ENCODE data around the gene CDH13.

CDH13 gene

DNA sequence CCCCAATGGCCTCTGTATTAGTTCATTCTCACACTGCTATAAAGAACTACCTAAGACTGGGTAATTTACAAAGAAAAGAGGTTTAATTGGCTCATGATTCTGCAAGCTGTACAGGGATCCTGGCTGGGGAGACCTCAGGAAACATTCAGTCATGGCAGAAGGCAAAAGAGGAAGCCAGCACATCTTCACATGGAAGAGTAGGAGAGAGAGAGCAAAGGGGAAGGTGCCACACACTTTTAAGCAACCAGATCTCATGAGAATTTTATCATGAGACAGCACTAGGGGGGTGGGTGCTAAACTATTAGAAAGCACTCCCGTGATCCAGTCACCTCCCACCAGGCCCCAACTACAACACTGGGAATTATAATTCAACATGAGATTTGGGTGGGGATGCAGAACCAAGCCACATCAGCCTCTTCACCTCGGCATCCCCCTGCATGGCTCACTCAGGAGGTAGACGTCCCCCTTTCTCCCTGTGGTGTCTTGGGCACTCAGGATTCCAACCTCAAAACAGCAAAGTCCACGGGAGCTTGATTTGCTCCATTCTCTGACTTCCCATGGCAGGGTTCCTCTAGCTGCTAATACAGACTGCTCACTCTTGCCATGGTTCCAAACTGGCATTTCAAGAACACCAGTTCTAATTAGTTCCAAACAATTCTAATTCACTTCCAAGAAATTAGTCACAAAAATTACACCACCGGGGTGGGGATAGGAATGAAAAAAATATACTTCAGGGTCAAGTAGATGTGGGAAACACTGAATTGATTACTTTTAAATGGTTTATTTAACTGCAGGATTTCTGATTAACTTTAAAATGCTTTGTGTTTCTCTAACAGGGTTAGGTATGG, 977.2 kb downstream of the CDH13 start:
- DNase-seq (ENCODE audit: low read depth, low spot score), result no peak
- TF ChIP-seq, protein P1, sequence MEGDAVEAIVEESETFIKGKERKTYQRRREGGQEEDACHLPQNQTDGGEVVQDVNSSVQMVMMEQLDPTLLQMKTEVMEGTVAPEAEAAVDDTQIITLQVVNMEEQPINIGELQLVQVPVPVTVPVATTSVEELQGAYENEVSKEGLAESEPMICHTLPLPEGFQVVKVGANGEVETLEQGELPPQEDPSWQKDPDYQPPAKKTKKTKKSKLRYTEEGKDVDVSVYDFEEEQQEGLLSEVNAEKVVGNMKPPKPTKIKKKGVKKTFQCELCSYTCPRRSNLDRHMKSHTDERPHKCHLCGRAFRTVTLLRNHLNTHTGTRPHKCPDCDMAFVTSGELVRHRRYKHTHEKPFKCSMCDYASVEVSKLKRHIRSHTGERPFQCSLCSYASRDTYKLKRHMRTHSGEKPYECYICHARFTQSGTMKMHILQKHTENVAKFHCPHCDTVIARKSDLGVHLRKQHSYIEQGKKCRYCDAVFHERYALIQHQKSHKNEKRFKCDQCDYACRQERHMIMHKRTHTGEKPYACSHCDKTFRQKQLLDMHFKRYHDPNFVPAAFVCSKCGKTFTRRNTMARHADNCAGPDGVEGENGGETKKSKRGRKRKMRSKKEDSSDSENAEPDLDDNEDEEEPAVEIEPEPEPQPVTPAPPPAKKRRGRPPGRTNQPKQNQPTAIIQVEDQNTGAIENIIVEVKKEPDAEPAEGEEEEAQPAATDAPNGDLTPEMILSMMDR (IDR thresholded peaks at IDR 0.05; ENCODE audit: low read depth, low read length), result no peak
- in situ Hi-C loops (cut with HindIII; ENCODE audit: low sequenced_read_pairs), result no loop called here
- no peak overlapping the region for H3K4me3 ChIP-seq (ENCODE audit: low read depth, low read length)

DNA sequence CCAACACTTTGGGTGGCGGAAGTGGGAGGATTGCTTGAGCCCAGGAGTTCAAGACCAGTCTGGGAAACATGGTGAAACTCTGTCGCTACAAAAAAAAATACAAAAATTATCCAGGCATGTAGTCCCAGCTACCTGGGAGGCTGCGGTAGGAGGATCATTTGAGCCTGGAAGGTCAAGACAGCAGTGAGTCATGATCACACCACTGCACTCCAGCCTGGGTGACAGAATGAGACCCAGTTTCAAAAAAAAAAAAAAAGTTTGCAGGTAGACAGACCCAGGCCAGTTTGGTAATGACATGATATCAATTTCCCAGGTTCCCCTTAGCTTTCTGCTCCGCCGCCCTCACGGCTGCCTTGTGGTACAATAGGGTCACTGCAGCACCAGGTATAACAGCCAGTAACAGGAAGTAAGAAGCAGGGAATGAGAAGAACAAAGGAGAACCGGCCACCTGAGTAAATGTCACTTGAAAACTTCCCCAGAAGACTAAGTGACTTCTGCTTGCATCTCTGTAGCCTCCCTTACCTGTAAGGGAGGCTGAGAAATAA, 979.8 kb downstream of the CDH13 start:
- H3K4me3 ChIP-seq (ENCODE audit: low read depth, low read length), result no peak overlapping the region
- TF ChIP-seq, protein P1 (IDR thresholded peaks at IDR 0.05; ENCODE audit: low read depth, low read length), result no peak
- DNase-seq (ENCODE audit: low read depth, low spot score), result no peak
- in situ Hi-C loops (cut with HindIII; ENCODE audit: low sequenced_read_pairs), result no loop called here

GRCh38 chr16:83609178-83609577, 982.4 kb downstream of the CDH13 start:
- no peak for DNase-seq (ENCODE audit: low read depth, low spot score)
- in situ Hi-C loops (cut with HindIII; ENCODE audit: low sequenced_read_pairs), result no loop called here
- no peak overlapping the region for H3K4me3 ChIP-seq (ENCODE audit: low read depth, low read length)
- TF ChIP-seq, protein P1 (IDR thresholded peaks at IDR 0.05; ENCODE audit: low read depth, low read length), result no peak

- H3K4me3 ChIP-seq (ENCODE audit: low read depth, low read length), result no peak overlapping the region
- TF ChIP-seq, protein P1 (IDR thresholded peaks at IDR 0.05; ENCODE audit: low read depth, low read length), result no peak
- DNase-seq (ENCODE audit: low read depth, low spot score), result no peak
- in situ Hi-C loops (cut with HindIII; ENCODE audit: low sequenced_read_pairs), result no loop called here
These were observed 988.6 kb downstream of the CDH13 start for GRCh38 chr16:83615141-83615952.

GRCh38 chr16:83615953-83616350, 989.2 kb downstream of the CDH13 start:
- in situ Hi-C loops (cut with HindIII; ENCODE audit: low sequenced_read_pairs), result no loop called here
- TF ChIP-seq, protein P1 (IDR thresholded peaks at IDR 0.05; ENCODE audit: low read depth, low read length), result no peak
- DNase-seq (ENCODE audit: low read depth, low spot score), result peak; percentile 9
- H3K4me3 ChIP-seq (ENCODE audit: low read depth, low read length), result no peak overlapping the region

- no peak for DNase-seq (ENCODE audit: low read depth, low spot score)
- no peak overlapping the region for H3K4me3 ChIP-seq (ENCODE audit: low read depth, low read length)
- in situ Hi-C loops (cut with HindIII; ENCODE audit: low sequenced_read_pairs), result no loop called here
- TF ChIP-seq, protein P1 (IDR thresholded peaks at IDR 0.05; ENCODE audit: low read depth, low read length), result no peak
These were observed 992.8 kb downstream of the CDH13 start for GRCh38 chr16:83619381-83620150.

Data from astrocyte of the spinal cord (primary cell).